SK-N-SH (cell line): ENCODE data around the gene ARL6. TPM values are rescaled to one million over a fixed set of nuclear protein-coding genes. Genes with fewer than 3 reads are reported as not detected.

ENCODE experiments used
- CTCF ChIA-PET: fragments of 300-600, 350-600 bp; formaldehyde crosslinking; extraction: SDS; loops from one replicate; lab custom pipeline; 2021; lab: Yijun Ruan, JAX
- POLR2A ChIA-PET: fragments of 350-600 bp; sonication (Branson Sonifier 250); formaldehyde crosslinking; extraction: SDS; loops from one replicate; lab custom pipeline; 2020; ENCODE audit warnings: antibody characterized with exemption, inconsistent platforms; lab: Yijun Ruan, JAX
- DNase-seq: peaks from one replicate; pipeline ENCODE4 v3.0.0; 2012
- H2AFZ ChIP-seq: fragments of 200-600 bp; sonication (generic); 2 replicates; pipeline ENCODE4 v1.8.1; 2016; ENCODE audit warnings: antibody characterized with exemption, mild to moderate bottlenecking, low read depth
- H3F3A ChIP-seq: fragments of 200-600 bp; sonication (generic); replicated peaks from 2 replicates; pipeline ENCODE3; 2016; ENCODE audit warnings: antibody characterized with exemption, mild to moderate bottlenecking; ENCODE audit not compliant: insufficient read depth
- H3K27ac ChIP-seq, 2 experiments: fragments of 200-500 bp in 1 of 2; fragments of 200-600 bp in 1 of 2; sonication (Bioruptor generic) in 1 of 2; sonication (generic), shearing (Covaris generic) in 1 of 2; 2 replicates each; pipeline versions ENCODE4 v1.5.1 to v1.6.1; 2014 to 2016; ENCODE audit warnings: low read depth in 2 of 2, inconsistent platforms in 1 of 2, low read length in 1 of 2, mild to moderate bottlenecking in 1 of 2, mixed read lengths in 1 of 2
- H3K27me3 ChIP-seq: fragments of 200-600 bp; sonication (generic), shearing (Covaris generic); 2 replicates; pipeline ENCODE4 v1.6.1; 2016; ENCODE audit warnings: mixed run types; ENCODE audit not compliant: insufficient read depth
- H3K36me3 ChIP-seq, 2 experiments: fragments of 200-500 bp in 1 of 2; fragments of 200-600 bp in 1 of 2; sonication (Bioruptor generic) in 1 of 2; sonication (generic) in 1 of 2; replicated peaks in 1 of 2; 2 replicates each; pipeline versions ENCODE3 to v1.5.1; 2014 to 2016; ENCODE audit warnings: low read length in 1 of 2, mild to moderate bottlenecking in 1 of 2; ENCODE audit not compliant: insufficient read depth in 2 of 2, control insufficient read depth in 1 of 2
- H3K4me1 ChIP-seq, 2 experiments: fragments of 200-500 bp in 1 of 2; fragments of 200-600 bp in 1 of 2; sonication (Bioruptor generic) in 1 of 2; sonication (generic), shearing (Covaris generic) in 1 of 2; 2 replicates each; pipeline versions ENCODE4 v1.5.1 to v1.6.1; 2014 to 2016; ENCODE audit warnings: low read depth in 1 of 2, low read length in 1 of 2, mixed run types in 1 of 2; ENCODE audit not compliant: insufficient read depth in 2 of 2, control insufficient read depth in 1 of 2
- H3K4me2 ChIP-seq: fragments of 200-600 bp; sonication (generic), shearing (Covaris generic); 2 replicates; pipeline ENCODE4 v1.6.1; 2017; ENCODE audit warnings: mixed run types
- H3K4me3 ChIP-seq, 2 experiments: fragments of 200-500 bp in 1 of 2; fragments of 200-600 bp in 1 of 2; sonication (Bioruptor generic) in 1 of 2; sonication (generic), shearing (Covaris generic) in 1 of 2; 2 replicates each; pipeline versions ENCODE4 v1.5.1 to v1.8.1; 2014 to 2016; ENCODE audit warnings: low read depth in 2 of 2, inconsistent platforms in 1 of 2, low read length in 1 of 2, mild to moderate bottlenecking in 1 of 2, mixed read lengths in 1 of 2, moderate library complexity in 1 of 2
- H3K79me2 ChIP-seq: fragments of 200-600 bp; sonication (generic); 2 replicates; pipeline ENCODE4 v1.8.1; 2017; ENCODE audit warnings: mild to moderate bottlenecking; ENCODE audit not compliant: insufficient read depth
- H3K9ac ChIP-seq: fragments of 200-600 bp; sonication (generic); 2 replicates; pipeline ENCODE4 v1.6.1; 2017; ENCODE audit warnings: mixed run types
- H3K9me2 ChIP-seq: fragments of 200-600 bp; sonication (generic); 2 replicates; pipeline ENCODE4 v1.6.1; 2017; ENCODE audit warnings: mixed run types
- H3K9me3 ChIP-seq: fragments of 200-600 bp; sonication (generic); 2 replicates; pipeline ENCODE4 v1.6.1; 2017; ENCODE audit warnings: mixed run types, mild to moderate bottlenecking, moderate library complexity
- H4K20me1 ChIP-seq: fragments of 200-600 bp; sonication (generic); 2 replicates; pipeline ENCODE4 v1.6.1; 2017; ENCODE audit warnings: mild to moderate bottlenecking, mixed run types; ENCODE audit not compliant: insufficient read depth
- CHD2 ChIP-seq: fragments of 150-350 bp; IDR thresholded peaks from 2 replicates; pipeline ENCODE4 v1.6.1; 2018; ENCODE audit warnings: low read length; ENCODE audit not compliant: partially characterized antibody
- ELF1 ChIP-seq: IDR thresholded peaks from 2 replicates; pipeline ENCODE4 v1.4.0; 2012
- FOSL2 ChIP-seq: IDR thresholded peaks from 2 replicates; pipeline ENCODE4 v1.4.0; 2012; ENCODE audit warnings: low read depth, mild to moderate bottlenecking, moderate library complexity, borderline replicate concordance
- FOXM1 ChIP-seq: IDR thresholded peaks from 2 replicates; pipeline ENCODE4 v1.4.0; 2012; ENCODE audit warnings: low read depth, mild to moderate bottlenecking
- GATA2 ChIP-seq: sonication (generic); formaldehyde crosslinking; IDR thresholded peaks from 2 replicates; pipeline ENCODE4 v1.5.0; 2020; ENCODE audit warnings: mild to moderate bottlenecking, missing genetic modification reagents
- MEF2A ChIP-seq: IDR thresholded peaks from 2 replicates; pipeline ENCODE4 v1.4.0; 2012; ENCODE audit warnings: low read depth, borderline replicate concordance
- MXI1 ChIP-seq: IDR thresholded peaks from 2 replicates; pipeline ENCODE4 v1.6.1; 2012; ENCODE audit warnings: mild to moderate bottlenecking, low read depth, low read length, improper control_type of control experiment
- NFIC ChIP-seq: IDR thresholded peaks from 2 replicates; pipeline ENCODE4 v1.4.0; 2012; ENCODE audit warnings: borderline replicate concordance
- POLR2AphosphoS5 ChIP-seq: IDR thresholded peaks from 2 replicates; pipeline ENCODE4 v1.6.1; 2012; ENCODE audit warnings: low read depth, low read length
- RAD21 ChIP-seq: IDR thresholded peaks from 2 replicates; pipeline ENCODE4 v1.6.1; 2012; ENCODE audit warnings: mild to moderate bottlenecking, low read length
- RCOR1 ChIP-seq: fragments of 150-350 bp; IDR thresholded peaks from 2 replicates; pipeline ENCODE4 v1.6.1; 2017; ENCODE audit warnings: antibody characterized with exemption, low read length
- RXRA ChIP-seq: IDR thresholded peaks from 2 replicates; pipeline ENCODE4 v1.4.0; 2012; ENCODE audit warnings: low read depth, mild to moderate bottlenecking, borderline replicate concordance
- SIN3A ChIP-seq: IDR thresholded peaks from 2 replicates; pipeline ENCODE4 v1.6.1; 2012; ENCODE audit warnings: low read depth, mild to moderate bottlenecking, low read length, moderate library complexity, borderline replicate concordance
- SMC3 ChIP-seq: IDR thresholded peaks from 2 replicates; pipeline ENCODE4 v1.6.1; 2012; ENCODE audit warnings: low read depth, low read length, improper control_type of control experiment
- TEAD4 ChIP-seq: IDR thresholded peaks from 2 replicates; pipeline ENCODE4 v1.4.0; 2012; ENCODE audit warnings: mild to moderate bottlenecking, borderline replicate concordance; ENCODE audit not compliant: insufficient read depth
- USF1 ChIP-seq: IDR thresholded peaks from 2 replicates; pipeline ENCODE4 v1.4.0; 2012; ENCODE audit warnings: low read depth, borderline replicate concordance
- USF2 ChIP-seq: fragments of 150-350 bp; IDR thresholded peaks from 2 replicates; pipeline ENCODE4 v1.6.1; 2017; ENCODE audit warnings: antibody characterized with exemption, low read length, low read depth, borderline replicate concordance
- YY1 ChIP-seq: IDR thresholded peaks from 2 replicates; pipeline ENCODE4 v1.4.0; 2012; ENCODE audit warnings: low read depth, mild to moderate bottlenecking
- WGBS: methylation state at CpG from one replicate; pipeline ENCODE4 v1.1.6; 2017; ENCODE audit warnings: low lambda C conversion rate; 5-methylcytosine and 5-hydroxymethylcytosine counted together
- polyA plus RNA-seq, 3 experiments: library from polyadenylated mRNA; depleted of rRNA; stranded (reverse); fragments of >200 nt; gene quantifications; 2 replicates each; pipeline ENCODE4 v1.2.3, GENCODE V29; 2012
- TF ChIP-seq, protein P1 (sequence below): fragments of 150-350 bp; IDR thresholded peaks from 2 replicates; pipeline ENCODE4 v1.6.1; 2016; ENCODE audit warnings: mild to moderate bottlenecking, low read depth, low read length
- TF ChIP-seq, protein P2 (sequence below): IDR thresholded peaks from 2 replicates; pipeline ENCODE4 v1.4.0; 2012; ENCODE audit warnings: low read depth, borderline replicate concordance

The ARL6 gene
- polyA plus RNA-seq, 1 of the 3 experiments (the other 2 are of a cell fraction) = 2.6 TPM

GRCh38 chr3:97841956-97842355 is 77.4 kb downstream of the ARL6 start:
- Histone ChIP-seq H3K9me2 (no peaks in the 10 kb centered on the region), H3K27ac (no peak overlapping the region), H3K27me3 (no peaks in the 10 kb centered on the region), H3K9ac (no peak overlapping the region), H3K4me1 (no peaks in the 10 kb centered on the region), H3K79me2 (no peaks in the 10 kb centered on the region), H3K4me2 (no peak overlapping the region), H3K9me3 (no peaks in the 10 kb centered on the region), H3K4me3 (no peak overlapping the region), H2AFZ (no peak overlapping the region), H3K36me3 (peaks cover 0 to 3% of the 10 kb centered on the region in 2 experiments), H4K20me1 (no peaks in the 10 kb centered on the region), H3F3A (no peaks in the 10 kb centered on the region)
- POLR2A ChIA-PET = no interaction called here
- TF ChIP-seq NFIC (no peak), USF2 (no peak), POLR2AphosphoS5 (no peak), USF1 (no peak), RCOR1 (no peak), MEF2A (no peak), FOSL2 (no peak), MXI1 (no peak), TEAD4 (no peak), GATA2 (CRISPR knock-in tag) (no peak), SIN3A (no peak), FOXM1 (no peak), CHD2 (no peak), ELF1 (no peak), RAD21 (no peak), RXRA (no peak), YY1 (no peak), SMC3 (no peak)
- TF ChIP-seq, protein P1, sequence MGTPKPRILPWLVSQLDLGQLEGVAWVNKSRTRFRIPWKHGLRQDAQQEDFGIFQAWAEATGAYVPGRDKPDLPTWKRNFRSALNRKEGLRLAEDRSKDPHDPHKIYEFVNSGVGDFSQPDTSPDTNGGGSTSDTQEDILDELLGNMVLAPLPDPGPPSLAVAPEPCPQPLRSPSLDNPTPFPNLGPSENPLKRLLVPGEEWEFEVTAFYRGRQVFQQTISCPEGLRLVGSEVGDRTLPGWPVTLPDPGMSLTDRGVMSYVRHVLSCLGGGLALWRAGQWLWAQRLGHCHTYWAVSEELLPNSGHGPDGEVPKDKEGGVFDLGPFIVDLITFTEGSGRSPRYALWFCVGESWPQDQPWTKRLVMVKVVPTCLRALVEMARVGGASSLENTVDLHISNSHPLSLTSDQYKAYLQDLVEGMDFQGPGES = no peak
- TF ChIP-seq, protein P2, sequence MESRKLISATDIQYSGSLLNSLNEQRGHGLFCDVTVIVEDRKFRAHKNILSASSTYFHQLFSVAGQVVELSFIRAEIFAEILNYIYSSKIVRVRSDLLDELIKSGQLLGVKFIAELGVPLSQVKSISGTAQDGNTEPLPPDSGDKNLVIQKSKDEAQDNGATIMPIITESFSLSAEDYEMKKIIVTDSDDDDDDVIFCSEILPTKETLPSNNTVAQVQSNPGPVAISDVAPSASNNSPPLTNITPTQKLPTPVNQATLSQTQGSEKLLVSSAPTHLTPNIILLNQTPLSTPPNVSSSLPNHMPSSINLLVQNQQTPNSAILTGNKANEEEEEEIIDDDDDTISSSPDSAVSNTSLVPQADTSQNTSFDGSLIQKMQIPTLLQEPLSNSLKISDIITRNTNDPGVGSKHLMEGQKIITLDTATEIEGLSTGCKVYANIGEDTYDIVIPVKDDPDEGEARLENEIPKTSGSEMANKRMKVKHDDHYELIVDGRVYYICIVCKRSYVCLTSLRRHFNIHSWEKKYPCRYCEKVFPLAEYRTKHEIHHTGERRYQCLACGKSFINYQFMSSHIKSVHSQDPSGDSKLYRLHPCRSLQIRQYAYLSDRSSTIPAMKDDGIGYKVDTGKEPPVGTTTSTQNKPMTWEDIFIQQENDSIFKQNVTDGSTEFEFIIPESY = no peak
- DNase-seq = no peak
- 82% methylated on average over 3 of the region's 3 CpGs for WGBS
- CTCF ChIA-PET = interaction anchor here (0.7 kb wide), 1 partner anchor 19 kb away, joined by 3 read pairs; no protein-coding TSS in a partner anchor
